Measurements from ENCODE around the gene ZKSCAN4. TPM values are rescaled to one million over a fixed set of nuclear protein-coding genes. Genes with fewer than 3 reads are reported as not detected.

ZKSCAN4 gene
- 2.9 and 4.5 TPM in 2 replicates for total RNA-seq (2014; rRNA removed; shearing (Covaris generic))

DNA sequence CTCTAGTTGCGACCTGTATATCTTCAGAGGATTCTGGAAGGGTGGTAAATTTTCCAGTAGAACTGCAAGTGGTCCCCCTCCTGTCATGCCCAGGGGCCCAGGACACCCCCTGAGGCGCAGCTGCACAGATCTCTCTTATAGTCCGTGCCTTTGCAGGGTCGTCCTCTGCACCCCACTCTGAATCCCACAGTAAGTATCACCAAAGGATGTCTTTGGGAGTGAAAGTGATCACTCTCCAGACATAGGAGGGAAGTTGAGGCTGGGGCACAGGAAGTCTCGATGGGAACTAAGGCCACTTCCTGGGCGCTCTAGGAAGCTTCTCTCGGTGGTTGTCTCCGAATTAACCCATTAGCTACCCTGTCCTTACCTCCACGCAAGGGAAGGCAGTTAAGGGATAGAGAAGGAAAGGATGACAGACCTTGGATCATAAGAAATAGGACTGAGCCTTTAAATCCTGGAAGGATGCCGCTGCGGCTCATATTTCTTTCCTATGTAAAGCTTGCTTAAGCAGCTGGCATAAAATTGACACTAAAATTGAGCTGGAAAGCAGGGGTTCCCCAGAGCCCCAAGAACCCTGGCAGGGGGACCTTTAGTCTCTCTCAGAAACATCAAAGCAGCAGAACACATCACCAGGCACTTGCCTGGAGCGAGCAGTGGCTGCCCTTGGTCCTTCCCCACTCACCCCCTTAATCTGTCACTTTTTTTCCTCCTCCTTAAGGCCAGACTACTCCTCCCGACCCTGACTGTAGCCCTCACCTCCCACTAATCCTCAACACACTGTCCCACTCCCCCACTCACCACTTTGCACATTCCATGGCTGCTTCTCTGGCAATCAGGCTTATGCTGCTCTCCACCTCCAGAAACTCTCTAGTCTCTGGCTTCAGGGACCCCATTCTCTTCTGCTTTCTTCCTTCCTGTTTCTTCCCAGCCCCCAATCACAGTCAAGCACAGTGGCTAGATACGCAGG, at the start of gene ZKSCAN4:
ZKSCAN4 (minus strand) TSS at position 261 of the 967 bp plus-strand sequence. CDS start 289 bp downstream, outside the sequence.
- DNase-seq (ENCODE audit: low read depth) = peak; percentile 86

DNA sequence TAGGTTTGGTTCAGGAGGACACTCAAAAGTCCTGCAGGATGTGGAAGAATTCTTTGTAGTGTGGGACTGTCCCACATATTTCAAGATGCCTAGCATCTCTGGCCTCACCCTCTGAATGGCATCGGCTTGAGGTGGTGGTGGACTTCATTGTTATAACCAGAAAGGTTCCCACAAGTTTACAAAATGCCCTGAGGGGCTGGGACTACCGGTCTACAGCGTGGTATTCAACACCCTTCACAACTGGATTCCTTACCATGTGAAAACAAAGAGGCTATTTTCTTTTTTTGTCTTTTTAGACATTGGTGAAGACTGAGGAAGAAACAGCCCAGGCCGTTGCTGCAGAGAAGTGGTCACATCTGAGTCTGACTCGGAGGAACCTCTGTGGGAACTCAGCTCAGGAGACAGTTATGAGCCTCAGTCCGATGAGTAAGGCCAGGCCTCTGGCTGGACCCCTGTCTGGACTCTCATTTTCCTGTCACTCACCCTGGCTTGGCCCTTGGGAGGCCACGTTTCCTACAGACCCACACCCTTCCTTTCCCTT, 44.5 kb upstream of the ZKSCAN4 start:
- DNase-seq (ENCODE audit: low read depth) = no peak

DNA sequence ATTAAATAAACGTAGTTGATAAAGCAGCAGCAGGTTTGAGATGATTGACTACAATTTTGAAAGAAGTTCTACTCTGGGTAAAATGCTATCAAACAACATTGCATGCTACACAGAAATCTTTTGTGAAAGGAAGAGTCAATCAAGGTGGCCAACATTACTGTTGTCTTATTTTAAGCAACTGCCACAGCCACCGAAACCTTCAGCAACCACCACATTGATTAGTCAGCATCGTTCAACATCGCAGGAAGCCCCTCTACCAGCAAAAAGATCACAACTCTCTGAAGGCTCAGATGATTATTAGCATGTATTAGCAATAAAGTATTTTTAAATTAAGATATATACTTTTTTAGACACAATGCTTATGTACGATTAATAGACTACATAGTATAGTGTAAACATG, 43.3 kb upstream of the ZKSCAN4 start:
- no peak for DNase-seq (ENCODE audit: low read depth)

DNA sequence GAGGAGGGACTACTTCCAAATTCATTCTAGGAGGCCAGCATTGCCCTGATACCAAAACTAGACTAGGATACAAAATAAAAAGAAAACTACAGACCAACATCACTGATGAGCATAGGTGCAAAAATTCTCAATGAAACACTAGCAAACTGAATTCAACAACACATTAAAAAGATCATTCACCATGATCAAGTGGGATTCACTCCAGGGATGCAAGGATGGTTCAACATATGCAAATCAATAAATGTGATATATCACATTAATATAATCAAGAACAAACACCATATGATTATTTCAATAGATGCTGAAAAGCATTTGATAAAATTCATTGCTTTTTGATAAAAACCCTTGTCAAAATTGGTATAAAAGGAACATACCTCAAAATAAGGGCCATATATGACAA, 39.5 kb upstream of the ZKSCAN4 start:
- no peak for DNase-seq (ENCODE audit: low read depth)

DNA sequence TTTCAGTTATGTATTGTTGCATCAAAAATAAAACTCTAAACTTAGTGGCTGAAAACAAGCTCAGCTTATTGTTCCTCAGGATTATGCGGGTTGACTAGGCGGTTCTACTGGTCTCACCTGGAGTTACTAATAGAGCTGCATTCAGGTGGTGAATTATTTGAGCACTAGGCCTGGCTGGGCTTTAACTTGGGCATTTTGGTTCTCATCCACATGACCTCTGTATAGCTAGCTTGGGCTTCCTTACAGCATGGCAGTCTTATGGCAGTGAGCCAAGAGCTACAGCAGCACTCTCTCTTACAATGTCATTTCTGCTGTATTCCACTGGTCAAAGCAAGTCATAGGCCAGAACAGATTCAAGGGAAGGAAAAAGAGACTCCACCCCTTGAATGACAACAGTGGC, 30.9 kb upstream of the ZKSCAN4 start:
- peak; percentile 10 for DNase-seq (ENCODE audit: low read depth)

DNA sequence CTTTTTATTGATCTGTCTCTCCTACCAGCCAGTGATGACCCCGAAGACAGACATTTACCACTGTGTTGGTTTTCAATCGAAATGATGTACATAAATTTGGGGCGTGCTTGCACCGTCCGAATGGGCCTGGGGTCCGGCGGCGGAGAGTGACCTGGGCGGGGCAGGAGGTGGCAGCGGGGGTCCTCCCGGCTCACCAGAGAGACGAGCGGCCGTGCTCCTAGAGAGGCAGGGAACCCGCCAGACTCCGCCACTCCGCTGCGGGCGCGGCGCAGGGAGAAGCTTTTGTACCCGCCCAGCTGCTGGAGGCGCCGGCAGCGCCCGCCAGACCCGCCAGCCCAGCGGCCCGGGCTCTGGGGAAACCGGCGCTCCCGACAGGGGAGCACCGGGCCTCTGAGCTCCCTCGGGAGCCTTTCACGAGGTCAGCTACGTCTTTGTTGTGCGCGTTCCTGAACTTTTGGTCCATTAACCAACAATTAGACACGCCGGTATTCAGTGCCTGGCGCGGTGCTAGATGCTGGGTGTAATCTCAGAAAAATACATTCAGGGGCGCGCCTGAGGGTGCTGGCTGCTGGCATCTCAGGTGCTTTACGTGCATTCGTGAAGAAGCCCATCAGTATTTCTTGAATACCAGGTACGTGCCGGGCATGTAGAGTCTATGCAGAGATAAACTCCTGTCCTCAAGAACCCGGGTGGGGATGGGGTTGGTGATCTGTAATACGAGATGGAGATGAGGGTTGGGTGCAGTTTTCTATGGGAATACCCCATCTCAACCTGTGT, 29.4 kb upstream of the ZKSCAN4 start, which contains the start of gene PGBD1:
PGBD1 (plus strand) TSS at position 285 of the 777 bp plus-strand sequence. CDS start 2,242 bp downstream, outside the sequence.
- DNase-seq (ENCODE audit: low read depth) = peak; percentile 89

GRCh38 chr6:28280595-28281287, 28.7 kb upstream of the ZKSCAN4 start:
- no peak for DNase-seq (ENCODE audit: low read depth)

- no peak for DNase-seq (ENCODE audit: low read depth)
These were observed 25.7 kb upstream of the ZKSCAN4 start for GRCh38 chr6:28277746-28278145.

DNA sequence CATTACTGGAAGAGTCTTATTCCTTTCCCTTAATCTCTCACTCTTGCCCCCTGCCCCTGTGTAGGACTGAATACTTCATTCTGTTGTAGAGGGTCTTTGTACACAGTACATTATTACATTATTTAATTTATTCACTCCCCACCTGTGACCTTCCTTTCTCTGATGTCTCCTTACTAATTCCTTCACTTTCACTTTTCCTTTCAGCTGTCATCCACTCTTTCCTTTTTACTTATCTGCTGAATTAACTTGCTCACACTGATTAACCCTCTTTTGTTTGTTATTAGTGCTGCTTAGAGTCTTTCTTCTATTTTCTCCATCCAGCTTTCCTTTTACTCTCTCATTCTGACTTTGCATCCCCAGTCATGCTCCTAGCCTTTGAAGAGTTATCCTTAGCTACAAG, 22.8 kb upstream of the ZKSCAN4 start:
- no peak for DNase-seq (ENCODE audit: low read depth)

DNA sequence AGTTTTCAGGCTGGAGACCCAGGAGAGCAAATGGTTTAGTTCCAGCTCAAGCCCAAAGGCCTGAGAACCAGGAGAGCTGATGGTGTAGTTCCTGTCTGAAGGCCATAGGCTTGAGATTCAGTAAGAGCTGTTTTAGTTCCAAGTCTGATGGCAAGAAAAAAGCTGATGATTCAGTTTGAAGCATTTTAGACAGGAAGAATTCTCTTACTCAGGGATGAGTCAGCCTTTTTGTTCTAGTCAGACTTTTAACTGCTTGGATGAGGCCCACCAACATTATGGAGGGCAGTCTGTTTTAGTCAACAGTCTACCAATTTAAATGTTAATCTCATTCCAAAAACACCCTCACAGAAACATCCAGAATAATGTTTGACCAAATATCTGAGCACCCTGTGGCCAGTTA, 17.4 kb upstream of the ZKSCAN4 start:
- peak; percentile 74 for DNase-seq (ENCODE audit: low read depth)

- DNase-seq (ENCODE audit: low read depth) = no peak
These were observed 15.6 kb upstream of the ZKSCAN4 start for GRCh38 chr6:28267695-28268059.

DNA sequence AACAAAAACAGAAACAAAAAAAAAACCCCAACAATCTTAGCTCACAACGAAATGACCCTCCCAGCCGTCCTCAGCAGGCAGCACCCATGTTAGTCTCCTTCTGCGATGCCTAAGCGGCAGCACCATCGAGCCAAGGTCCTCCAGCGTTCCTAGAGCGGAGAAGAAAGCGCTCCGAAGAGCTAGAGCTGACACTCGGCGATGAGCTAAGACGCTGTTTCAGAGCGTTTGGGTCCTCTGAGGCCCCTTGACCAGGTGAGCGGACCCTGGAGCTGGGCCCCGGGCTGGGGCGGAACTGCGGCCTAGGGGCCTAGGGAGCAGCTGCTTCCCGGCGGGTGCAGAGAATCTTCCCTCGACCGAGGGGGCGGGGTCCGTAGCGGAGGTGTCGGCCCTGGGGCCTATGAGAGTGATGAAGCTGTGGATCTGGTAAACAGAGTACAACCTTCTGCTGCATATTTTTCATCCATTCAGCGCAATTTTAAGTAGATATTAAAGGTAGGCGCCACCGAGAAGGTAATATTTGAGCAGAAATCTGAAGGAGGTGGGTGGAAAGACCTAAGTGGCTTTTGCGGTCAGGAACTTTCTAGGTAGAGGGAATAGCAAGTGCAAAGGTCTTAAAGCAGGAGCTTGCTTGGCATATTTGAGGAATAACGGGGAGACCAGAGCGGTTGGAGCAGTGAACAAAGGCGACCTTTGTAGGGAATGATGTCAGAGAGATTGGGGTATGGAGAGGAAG, 15.1 kb upstream of the ZKSCAN4 start, which contains the start of gene ZSCAN26:
ZSCAN26 (plus strand) TSS at position 182 of the 733 bp plus-strand sequence. CDS start 4,777 bp downstream, outside the sequence.
- peak; percentile 92 for DNase-seq (ENCODE audit: low read depth)

GRCh38 chr6:28266563-28266961, 14.5 kb upstream of the ZKSCAN4 start:
- no peak for DNase-seq (ENCODE audit: low read depth)

GRCh38 chr6:28264834-28265401, 12.8 kb upstream of the ZKSCAN4 start:
- no peak for DNase-seq (ENCODE audit: low read depth)

GRCh38 chr6:28263922-28264321, 11.9 kb upstream of the ZKSCAN4 start:
- no peak for DNase-seq (ENCODE audit: low read depth)

- no peak for DNase-seq (ENCODE audit: low read depth)
These were observed 7.1 kb upstream of the ZKSCAN4 start, which contains the start of gene NKAPL for GRCh38 chr6:28258877-28259777. NKAPL (plus strand) TSS chr6:28259297; CDS start chr6:28259372, 75 bp downstream.

DNA sequence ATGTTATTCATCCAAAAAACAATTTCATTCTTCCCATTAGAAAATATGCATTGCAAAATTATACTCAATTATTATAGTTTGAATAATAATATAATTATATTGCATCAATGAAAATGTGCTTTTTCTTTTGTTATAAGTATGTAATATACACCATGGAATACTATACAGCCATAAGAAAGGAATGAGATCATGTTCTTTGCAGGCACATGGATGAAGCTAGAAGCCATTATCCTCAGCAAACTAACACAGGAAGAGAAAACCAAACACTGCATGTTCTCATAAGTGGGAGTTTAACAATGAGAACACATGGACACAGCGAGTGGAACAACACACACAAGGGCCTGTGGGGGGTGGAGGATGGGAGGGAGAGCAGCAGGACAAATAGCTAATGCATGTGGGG, 5.0 kb upstream of the ZKSCAN4 start:
- no peak for DNase-seq (ENCODE audit: low read depth)

GRCh38 chr6:28254121-28254519, 2.1 kb upstream of the ZKSCAN4 start:
- no peak for DNase-seq (ENCODE audit: low read depth)

GRCh38 chr6:28251661-28252008, 434 bp downstream of the ZKSCAN4 start:
- DNase-seq (ENCODE audit: low read depth) = peak; percentile 13
